ENCODE results near the gene SDE2.
"Not testable (repeated sequence)": the region's sequence is repeated elsewhere in the genome, so short reads cannot be mapped to it uniquely, and the experiment has no call there.

The SDE2 gene

GRCh38 chr1:225973158-225973557, 26.0 kb downstream of the SDE2 start:
- DNase-seq: peak; percentile 80

- no peak for DNase-seq
Measured at GRCh38 chr1:225972344-225973152, 26.6 kb downstream of the SDE2 start.

DNA sequence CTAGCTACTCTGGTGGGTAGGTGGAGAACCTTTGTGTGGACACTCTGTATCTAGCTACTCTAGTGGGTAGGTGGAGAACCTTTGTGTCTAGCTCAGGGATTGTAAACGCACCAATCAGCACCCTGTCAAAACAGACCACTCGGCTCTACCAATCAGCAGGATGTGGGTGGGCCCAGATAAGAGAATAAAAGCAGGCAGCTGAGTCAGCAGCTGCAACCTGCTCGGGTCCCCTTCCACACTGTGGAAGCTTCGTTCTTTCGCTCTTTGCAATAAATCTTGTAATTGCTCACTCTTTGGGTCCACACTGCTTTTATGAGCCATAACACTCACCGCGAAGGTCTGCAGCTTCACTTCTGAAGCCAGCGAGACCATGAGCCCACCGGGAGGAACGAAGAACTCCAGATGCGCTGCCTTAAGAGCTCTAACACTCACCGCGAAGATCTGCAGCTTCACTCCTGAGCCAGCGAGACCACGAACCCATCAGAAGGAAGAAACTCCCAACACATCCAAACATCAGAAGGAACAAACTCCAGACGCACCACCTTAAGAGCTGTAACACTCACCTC, 28.5 kb downstream of the SDE2 start:
- not testable (repeated sequence) for DNase-seq

DNA sequence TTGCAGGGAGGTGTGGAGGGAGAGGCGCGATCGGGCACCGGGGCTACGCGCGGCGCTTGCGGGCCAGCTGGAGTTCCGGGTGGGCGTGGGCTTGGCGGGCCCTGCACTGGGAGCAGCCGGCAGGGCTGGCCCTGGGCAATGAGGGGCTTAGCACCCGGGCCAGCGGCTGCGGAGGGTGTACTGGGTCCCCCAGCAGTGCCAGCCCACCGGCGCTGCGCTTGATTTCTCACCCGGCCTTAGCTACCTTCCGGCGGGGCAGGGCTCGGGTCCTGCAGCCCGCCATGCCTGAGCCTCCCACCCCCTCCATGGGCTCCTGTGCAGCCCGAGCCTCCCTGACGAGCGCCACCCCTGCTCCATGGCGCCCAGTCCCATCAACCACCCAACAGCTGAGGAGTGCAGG, 29.4 kb downstream of the SDE2 start:
- not testable (repeated sequence) for DNase-seq

DNA sequence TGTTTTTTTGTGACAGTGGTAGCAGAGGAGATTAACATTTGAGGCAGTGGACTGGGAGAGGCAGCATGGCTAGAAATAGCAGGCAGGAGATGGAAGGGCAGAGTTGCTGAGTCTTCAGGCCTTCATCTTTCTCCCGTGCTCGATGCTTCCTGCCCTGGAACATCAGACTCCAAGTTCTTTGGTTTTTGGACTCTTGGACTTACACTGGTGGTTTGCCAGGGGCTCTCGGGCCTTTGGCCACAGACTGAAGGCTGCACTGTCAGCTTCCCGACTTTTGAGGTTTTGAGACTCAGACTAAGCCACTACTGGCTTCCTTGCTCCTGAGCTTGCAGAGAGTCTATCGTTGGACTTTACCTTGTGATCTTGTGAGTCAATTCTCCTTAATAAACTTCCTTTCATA, 33.9 kb downstream of the SDE2 start:
- no peak for DNase-seq

DNA sequence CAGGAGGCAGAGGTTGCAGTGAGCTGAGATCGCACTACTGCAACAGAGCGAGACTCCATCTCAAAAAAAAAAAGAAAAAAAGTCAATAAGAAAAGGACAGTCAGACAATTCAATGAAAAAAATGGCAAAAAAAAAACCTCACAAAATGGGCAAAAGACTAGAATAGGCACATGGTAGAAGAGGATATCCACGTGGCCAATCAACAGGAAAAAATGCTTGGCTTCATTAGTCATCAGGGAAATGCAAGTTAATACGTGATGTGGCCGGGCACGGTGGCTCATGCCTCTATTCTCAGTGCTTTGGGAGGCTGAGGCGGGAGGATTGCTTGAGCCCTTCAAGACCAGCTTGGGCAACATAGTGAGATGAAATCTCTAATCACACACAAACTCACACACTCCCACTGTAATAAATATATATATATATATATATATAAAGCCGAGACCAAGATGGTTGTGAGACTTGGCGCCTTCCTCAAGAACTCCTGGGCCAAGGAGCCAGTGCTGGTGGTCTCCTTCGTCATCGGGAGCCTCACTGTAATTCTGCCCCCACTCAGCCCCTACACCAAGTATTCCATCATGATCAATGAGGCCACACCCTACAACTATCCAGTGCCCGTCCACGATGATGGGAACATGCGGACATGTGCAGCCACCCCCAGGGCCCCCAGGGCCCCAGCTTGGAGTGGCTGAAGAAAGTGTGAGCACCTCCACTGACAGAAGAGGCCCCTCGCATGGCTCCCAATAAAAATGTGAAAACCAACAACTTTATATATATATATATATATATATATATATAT, 35.2 kb downstream of the SDE2 start:
- DNase-seq: no peak

GRCh38 chr1:225962440-225962975, 36.6 kb downstream of the SDE2 start:
- no peak for DNase-seq

- DNase-seq: no peak
Measured at GRCh38 chr1:225961659-225962439, 37.3 kb downstream of the SDE2 start.

DNA sequence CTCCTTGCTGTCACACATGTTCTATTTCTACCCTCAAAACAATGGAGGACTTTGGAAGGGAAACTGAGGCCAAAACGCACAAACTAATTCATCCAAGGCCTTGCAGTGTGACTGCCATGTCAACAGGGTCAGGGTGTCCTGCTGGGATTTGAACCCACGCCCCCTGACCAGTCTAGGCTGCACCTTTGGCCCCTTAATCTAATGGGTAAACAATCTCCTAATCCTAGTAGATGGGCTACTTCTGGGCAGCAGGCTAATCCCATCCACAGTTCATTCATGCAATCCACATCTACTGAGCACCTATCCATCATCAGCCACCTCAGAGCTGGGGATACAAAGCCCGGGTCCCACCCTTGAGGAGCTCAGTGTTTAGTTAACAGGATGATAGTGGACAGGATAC, 41.1 kb downstream of the SDE2 start:
- no peak for DNase-seq

GRCh38 chr1:225954753-225955152, 44.4 kb downstream of the SDE2 start:
- no peak for DNase-seq

GRCh38 chr1:225953315-225953714, 45.8 kb downstream of the SDE2 start:
- no peak for DNase-seq

DNA sequence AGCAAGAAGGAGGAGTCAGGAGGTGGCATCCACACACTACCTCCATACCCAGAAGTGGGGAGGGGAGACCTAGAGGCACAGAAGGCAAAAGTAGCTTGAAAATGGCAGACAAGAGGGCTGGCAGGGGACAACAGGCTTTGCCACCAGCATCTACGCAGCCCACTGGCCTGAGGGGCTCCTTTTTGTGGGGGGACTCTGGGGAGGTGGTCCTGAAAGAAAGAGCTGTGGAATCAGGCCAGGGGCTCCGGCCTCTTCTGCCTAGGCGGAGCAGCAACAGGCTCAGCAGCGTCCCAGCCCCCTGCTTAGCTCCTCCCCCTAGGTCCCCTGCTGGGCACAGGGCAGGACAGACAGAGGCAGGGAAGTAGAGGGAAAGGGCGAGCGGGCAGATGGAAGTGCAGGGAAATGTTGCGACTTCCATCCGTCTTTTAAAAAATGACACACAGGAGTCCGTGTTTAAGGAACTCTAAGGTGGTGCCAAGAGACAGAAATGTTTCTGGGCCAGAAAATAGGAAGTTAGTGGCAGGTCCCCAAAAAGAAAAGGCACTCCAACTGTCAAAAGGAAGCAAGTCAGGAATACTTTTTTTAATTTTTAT, 48.1 kb downstream of the SDE2 start:
- DNase-seq: no peak

- DNase-seq: no peak
Measured at GRCh38 chr1:225949041-225949440, 50.1 kb downstream of the SDE2 start.

- DNase-seq: no peak
Measured at GRCh38 chr1:225946803-225947202, 52.3 kb downstream of the SDE2 start.

GRCh38 chr1:225946082-225946620, 53.0 kb downstream of the SDE2 start:
- DNase-seq: no peak

DNA sequence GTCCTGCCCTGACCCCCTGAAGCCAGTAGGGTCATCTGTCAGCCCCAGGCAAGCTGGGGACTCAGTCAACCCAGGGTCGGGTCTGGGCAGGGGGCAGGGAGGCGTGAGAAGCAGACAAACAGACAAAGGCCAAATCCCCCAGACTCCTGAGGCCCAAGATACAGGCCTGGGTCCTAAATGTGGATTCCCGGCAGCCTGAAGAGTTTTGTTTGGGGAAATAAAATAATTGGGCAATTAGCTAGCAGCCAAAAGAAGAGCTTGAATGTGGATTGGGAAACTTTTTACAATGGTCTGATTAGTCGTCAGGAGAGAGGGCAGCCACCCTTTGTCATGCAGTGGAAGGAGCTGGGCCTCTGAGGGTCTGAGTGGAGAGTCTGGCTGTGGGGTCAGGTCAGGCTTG, 53.6 kb downstream of the SDE2 start:
- no peak for DNase-seq

GRCh38 chr1:225944951-225945350, 54.2 kb downstream of the SDE2 start:
- no peak for DNase-seq

GRCh38 chr1:225944387-225944786, 54.8 kb downstream of the SDE2 start:
- DNase-seq: no peak

DNA sequence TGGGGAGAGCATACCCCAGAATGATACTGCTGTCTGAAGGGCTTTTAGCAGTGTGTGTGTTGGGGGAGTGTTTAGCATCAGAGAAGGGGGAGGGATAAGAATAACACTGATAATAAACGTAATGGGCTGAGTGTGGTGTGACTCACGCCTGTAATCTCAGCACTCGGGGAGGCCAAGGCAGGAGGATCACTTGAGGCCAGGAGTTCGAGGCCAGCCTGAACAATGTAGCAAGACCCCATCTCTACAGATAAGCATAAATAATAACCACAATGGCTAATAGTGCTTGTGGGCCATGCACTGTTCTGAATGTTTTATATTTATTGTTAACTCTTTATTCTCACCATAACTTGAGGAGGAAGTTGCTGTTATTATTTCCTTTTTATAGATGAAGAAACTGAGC, 55.6 kb downstream of the SDE2 start:
- no peak for DNase-seq

- DNase-seq: peak; percentile 15
Measured at GRCh38 chr1:225942574-225942973, 56.6 kb downstream of the SDE2 start.

- DNase-seq: no peak
Measured at GRCh38 chr1:225941942-225942222, 57.3 kb downstream of the SDE2 start.

DNA sequence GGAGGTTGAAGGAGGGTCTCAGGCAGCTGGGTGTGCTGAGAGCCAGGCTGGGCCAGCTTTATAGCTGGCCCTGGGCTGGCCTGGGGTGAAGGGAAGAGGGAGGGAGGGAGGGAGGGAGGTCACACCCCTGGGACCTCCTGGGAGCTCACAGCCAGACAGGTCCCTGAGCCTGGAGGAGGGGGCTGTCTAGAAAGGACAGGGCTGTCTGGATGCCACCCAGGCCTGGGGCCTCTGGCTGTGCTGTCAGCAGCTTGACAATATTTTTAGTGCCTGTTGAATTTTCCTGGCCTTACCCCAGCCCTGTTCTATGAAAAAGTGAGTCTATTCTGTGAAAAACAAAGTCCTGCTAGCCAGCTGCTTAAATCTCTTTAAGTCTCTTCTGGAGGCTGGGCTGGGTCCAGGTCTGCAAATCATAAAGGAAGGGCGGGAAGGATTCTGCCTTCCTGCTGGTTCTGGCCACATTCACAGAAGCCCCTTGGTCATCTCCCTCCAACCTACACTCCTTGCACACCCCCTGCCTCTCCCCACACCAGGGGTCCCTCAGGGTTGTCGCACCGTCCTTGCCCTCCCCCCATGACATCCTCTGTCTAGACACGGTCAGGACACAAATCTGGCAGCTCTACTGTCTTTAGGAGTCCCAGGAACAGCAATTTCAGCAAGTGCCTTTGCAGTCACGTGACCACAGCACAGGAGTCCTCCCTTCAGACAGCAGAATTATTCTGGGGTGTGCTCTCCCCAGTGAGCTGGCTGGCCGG, 57.8 kb downstream of the SDE2 start, which contains the start of gene LEFTY2:
Gene LEFTY2 (minus strand): TSS at position 34 of the 755 bp plus-strand sequence. CDS start 80 bp downstream, outside the sequence.
- DNase-seq: no peak

Data from NCI-H2029 (cell line).